SKM-1 treated with dmso at 0.1 percent for 144 hours (cell line): ENCODE data around the gene TMEM132C.
"Not testable (repeated sequence)": the region's sequence is repeated elsewhere in the genome, so short reads cannot be mapped to it uniquely, and the experiment has no call there.

ENCODE experiments used
- DNase-seq: peaks from one replicate; lab custom pipeline; 2025; ENCODE audit not compliant: unreplicated experiment; lab: John Stamatoyannopoulos, UW

The TMEM132C gene

GRCh38 chr12:128551266-128551665 lies 284.3 kb downstream of the TMEM132C start:
- DNase-seq = no peak

- no peak for DNase-seq
Measured at GRCh38 chr12:128554546-128555304, 287.8 kb downstream of the TMEM132C start.

- no peak for DNase-seq
Measured at GRCh38 chr12:128557231-128557630, 290.3 kb downstream of the TMEM132C start.

GRCh38 chr12:128564956-128565355 lies 298.0 kb downstream of the TMEM132C start:
- DNase-seq = no peak

- no peak for DNase-seq
Measured at GRCh38 chr12:128567730-128568129, 300.8 kb downstream of the TMEM132C start.

GRCh38 chr12:128570191-128571065 lies 303.5 kb downstream of the TMEM132C start:
- no peak for DNase-seq

- DNase-seq = no peak
Measured at GRCh38 chr12:128571906-128572810, 305.2 kb downstream of the TMEM132C start.

GRCh38 chr12:128573907-128574306 lies 306.9 kb downstream of the TMEM132C start:
- no peak for DNase-seq

- DNase-seq = no peak
Measured at GRCh38 chr12:128578045-128578444, 311.1 kb downstream of the TMEM132C start.

- no peak for DNase-seq
Measured at GRCh38 chr12:128581321-128581761, 314.4 kb downstream of the TMEM132C start.

GRCh38 chr12:128583453-128583852 lies 316.5 kb downstream of the TMEM132C start:
- no peak for DNase-seq

GRCh38 chr12:128586451-128587029 lies 319.6 kb downstream of the TMEM132C start:
- DNase-seq = no peak

GRCh38 chr12:128587918-128588317 lies 320.9 kb downstream of the TMEM132C start:
- DNase-seq = no peak

- DNase-seq = no peak
Measured at GRCh38 chr12:128592220-128592744, 325.3 kb downstream of the TMEM132C start.

GRCh38 chr12:128594521-128594920 lies 327.6 kb downstream of the TMEM132C start:
- no peak for DNase-seq

GRCh38 chr12:128595609-128596008 lies 328.6 kb downstream of the TMEM132C start:
- DNase-seq = no peak

GRCh38 chr12:128600886-128601285 lies 333.9 kb downstream of the TMEM132C start:
- DNase-seq = no peak

GRCh38 chr12:128603573-128604115 lies 336.7 kb downstream of the TMEM132C start:
- no peak for DNase-seq

- DNase-seq = not testable (repeated sequence)
Measured at GRCh38 chr12:128604219-128604618, 337.2 kb downstream of the TMEM132C start.

- DNase-seq = no peak
Measured at GRCh38 chr12:128606051-128606450, 339.1 kb downstream of the TMEM132C start.
